IMR-90 (cell line): ENCODE measurements around the gene IFNA4. TPM values are rescaled to one million over a fixed set of nuclear protein-coding genes. Genes with fewer than 3 reads are reported as not detected.
"Not testable (repeated sequence)": the region's sequence is repeated elsewhere in the genome, so short reads cannot be mapped to it uniquely, and the experiment has no call there.

ENCODE experiments used
- ATAC-seq: fragments of 200-7000 bp; cut with Tn5 transposase; 2 replicates; pipeline ENCODE4 v1.9.1; 2020; ENCODE audit warnings: low read depth, mild to moderate bottlenecking, moderate library complexity
- Bru-seq: library from RNA; stranded (reverse); fragments of 400-500 nt; gene quantifications from one replicate; lab custom pipeline; 2021; lab: Mats Ljungman, UMichigan
- BruChase-seq, 2 experiments: library from RNA; stranded (reverse); fragments of 400-500 nt; gene quantifications; one replicate each; lab custom pipeline; 2021; lab: Mats Ljungman, UMichigan
- BruUV-seq: library from RNA; stranded (reverse); fragments of 400-500 nt; replicated peaks from 2 replicates; lab custom pipeline; 2021; lab: Mats Ljungman, UMichigan
- CTCF ChIA-PET: fragments of 300-600 bp; formaldehyde crosslinking; extraction: SDS; loops from one replicate; lab custom pipeline; 2021; ENCODE audit warnings: antibody characterized with exemption; lab: Yijun Ruan, JAX
- POLR2A ChIA-PET: fragments of 300-600 bp; sonication (Branson Sonifier 250); formaldehyde crosslinking; loops from one replicate; lab custom pipeline; 2022; ENCODE audit warnings: antibody characterized with exemption; ENCODE audit not compliant: unreplicated experiment; lab: Charles Lee
- DNase-seq: peaks from one replicate; pipeline ENCODE4 v3.0.0; 2013
- H2AFZ ChIP-seq: replicated peaks from 2 replicates; pipeline ENCODE3; 2013; ENCODE audit warnings: low read length, mild to moderate bottlenecking; ENCODE audit not compliant: poor library complexity
- H2AK5ac ChIP-seq: 2 replicates; pipeline ENCODE4 v1.6.1; 2013; ENCODE audit warnings: low read depth, low read length, inconsistent platforms
- H2AK9ac ChIP-seq: replicated peaks from 2 replicates; pipeline ENCODE3; 2013; ENCODE audit warnings: mild to moderate bottlenecking, low read depth, low read length, moderate library complexity; ENCODE audit not compliant: poor library complexity
- H2BK120ac ChIP-seq: 2 replicates; pipeline ENCODE4 v1.6.1; 2013; ENCODE audit warnings: low read depth, low read length, inconsistent platforms
- H2BK15ac ChIP-seq: 3 replicates; pipeline ENCODE4 v1.6.1; 2013; ENCODE audit warnings: low read depth, low read length, inconsistent platforms
- H2BK20ac ChIP-seq: 2 replicates; pipeline ENCODE4 v1.6.1; 2013; ENCODE audit warnings: low read depth, mild to moderate bottlenecking, inconsistent platforms, low read length, moderate library complexity
- H2BK5ac ChIP-seq: 2 replicates; pipeline ENCODE4 v1.6.1; 2013; ENCODE audit warnings: mild to moderate bottlenecking, low read depth, low read length, inconsistent platforms; ENCODE audit not compliant: poor library complexity, severe bottlenecking
- H3K14ac ChIP-seq: replicated peaks from 2 replicates; pipeline ENCODE4 v1.6.1; 2013; ENCODE audit warnings: low read depth, low read length, inconsistent platforms
- H3K18ac ChIP-seq: 2 replicates; pipeline ENCODE4 v1.6.1; 2013; ENCODE audit warnings: low read depth, low read length, control low read depth
- H3K23ac ChIP-seq: 2 replicates; pipeline ENCODE4 v1.6.1; 2013; ENCODE audit warnings: low read depth, low read length, inconsistent platforms
- H3K27ac ChIP-seq: 2 replicates; pipeline ENCODE4 v1.5.1; 2013; ENCODE audit warnings: mild to moderate bottlenecking, control low read depth, low read length; ENCODE audit not compliant: insufficient read depth
- H3K27me3 ChIP-seq: 2 replicates; pipeline ENCODE4 v1.6.1; 2013; ENCODE audit warnings: low read length; ENCODE audit not compliant: control insufficient read depth, insufficient read depth
- H3K36me3 ChIP-seq: 2 replicates; pipeline ENCODE4 v1.6.1; 2013; ENCODE audit warnings: low read length, mixed read lengths; ENCODE audit not compliant: control insufficient read depth, insufficient read depth
- H3K4ac ChIP-seq: 2 replicates; pipeline ENCODE4 v1.6.1; 2013; ENCODE audit warnings: low read depth, low read length, inconsistent platforms
- H3K4me1 ChIP-seq: 2 replicates; pipeline ENCODE4 v1.6.1; 2013; ENCODE audit warnings: low read length, mixed read lengths; ENCODE audit not compliant: control insufficient read depth, insufficient read depth
- H3K4me2 ChIP-seq: 2 replicates; pipeline ENCODE4 v1.6.1; 2013; ENCODE audit warnings: low read depth, mild to moderate bottlenecking, control low read depth, low read length, moderate library complexity
- H3K4me3 ChIP-seq: 2 replicates; pipeline ENCODE4 v1.5.1; 2013; ENCODE audit warnings: low read depth, mild to moderate bottlenecking, control low read depth, low read length, moderate library complexity; ENCODE audit not compliant: insufficient read depth
- H3K56ac ChIP-seq: 2 replicates; pipeline ENCODE4 v1.6.1; 2013; ENCODE audit warnings: low read length, inconsistent platforms; ENCODE audit not compliant: insufficient read depth; ENCODE audit errors: extremely low read depth
- H3K79me1 ChIP-seq, 2 experiments: 2 replicates each; pipeline ENCODE4 v1.6.1; 2013; ENCODE audit warnings: low read length in 2 of 2, inconsistent platforms in 1 of 2, low read depth in 1 of 2
- H3K9ac ChIP-seq: 2 replicates; pipeline ENCODE4 v1.6.1; 2013; ENCODE audit warnings: low read depth, low read length, control low read depth
- H3K9me1 ChIP-seq: 2 replicates; pipeline ENCODE4 v1.6.1; 2013; ENCODE audit warnings: low read length, inconsistent platforms; ENCODE audit not compliant: insufficient read depth
- H3K9me3 ChIP-seq: 2 replicates; pipeline ENCODE4 v1.6.1; 2013; ENCODE audit warnings: low read length; ENCODE audit not compliant: control insufficient read depth, insufficient read depth
- H4K20me1 ChIP-seq: 2 replicates; pipeline ENCODE4 v1.6.1; 2013; ENCODE audit warnings: low read length, inconsistent platforms; ENCODE audit not compliant: insufficient read depth
- H4K5ac ChIP-seq: 2 replicates; pipeline ENCODE4 v1.6.1; 2013; ENCODE audit warnings: mild to moderate bottlenecking, low read depth, low read length, control low read depth
- H4K8ac ChIP-seq, 2 experiments: 2 replicates each; pipeline ENCODE4 v1.6.1; 2013; ENCODE audit warnings: low read depth in 2 of 2, low read length in 2 of 2, control low read depth in 1 of 2, inconsistent platforms in 1 of 2
- H4K91ac ChIP-seq: 2 replicates; pipeline ENCODE4 v1.6.1; 2013; ENCODE audit warnings: low read depth, low read length, inconsistent platforms; ENCODE audit not compliant: insufficient read depth
- WGBS, 2 experiments: methylation state at CpG; one replicate each; pipeline versions ENCODE4 v1.1.5 to v1.1.7; 2013; ENCODE audit warnings: missing lambda C conversion rate in 2 of 2; ENCODE audit not compliant: insufficient read length in 1 of 2; ENCODE audit errors: extremely low coverage in 2 of 2; 5-methylcytosine and 5-hydroxymethylcytosine counted together
- dilution Hi-C: fragments of 300-500 bp; cut with HindIII; formaldehyde crosslinking; loops from one replicate; pipeline ENCODE4 v1.14.3; 2018; ENCODE audit warnings: low sequenced_read_pairs; ENCODE audit not compliant: unreplicated experiment
- in situ Hi-C: fragments of 300-500 bp; cut with MboI; formaldehyde crosslinking; loops from 3 replicates; pipeline ENCODE4 v1.14.3; 2019; ENCODE audit warnings: low sequenced_read_pairs, inconsistent platforms, mixed read lengths
- intact Hi-C: fragments of 100-400 bp; cut with micrococcal nuclease; formaldehyde crosslinking; loops from 2 replicates; pipeline ENCODE4 v1.10.0; 2022
- long read RNA-seq: library from polyadenylated mRNA; unstranded; transcript quantifications from one replicate; pipeline ENCODE4 v2.0.0, GENCODE V29; 2021; ENCODE audit not compliant: unreplicated experiment
- polyA plus RNA-seq, 3 experiments: library from polyadenylated mRNA; depleted of rRNA; stranded (reverse); fragments of >200 nt; gene quantifications; 2 replicates each; pipeline ENCODE4 v1.2.3, GENCODE V29; 2012; ENCODE audit warnings: low replicate concordance in 1 of 3
- total RNA-seq: library from RNA; depleted of rRNA; stranded (reverse); fragments of >200 nt; gene quantifications from 2 replicates; pipeline ENCODE4 v1.2.3, GENCODE V29; 2012; rRNA removed

The IFNA4 gene
- total RNA-seq (not detected in 2 replicates), polyA plus RNA-seq (2012; rRNA removed) (not detected in 2 replicates), Bru-seq, nascent RNA (not detected), BruChase-seq, experiment 1, labeled RNA remaining after a 6-hour chase (not detected), BruChase-seq, experiment 2, labeled RNA remaining after a 2-hour chase (not detected)
- polyA plus RNA-seq (2012; cell fraction: cytosol; rRNA removed) = not detected in 2 replicates
- not detected in 2 replicates for polyA plus RNA-seq (2012; cell fraction: nucleus; rRNA removed; ENCODE audit: low replicate concordance)
- long read RNA-seq = 0 reads

DNA sequence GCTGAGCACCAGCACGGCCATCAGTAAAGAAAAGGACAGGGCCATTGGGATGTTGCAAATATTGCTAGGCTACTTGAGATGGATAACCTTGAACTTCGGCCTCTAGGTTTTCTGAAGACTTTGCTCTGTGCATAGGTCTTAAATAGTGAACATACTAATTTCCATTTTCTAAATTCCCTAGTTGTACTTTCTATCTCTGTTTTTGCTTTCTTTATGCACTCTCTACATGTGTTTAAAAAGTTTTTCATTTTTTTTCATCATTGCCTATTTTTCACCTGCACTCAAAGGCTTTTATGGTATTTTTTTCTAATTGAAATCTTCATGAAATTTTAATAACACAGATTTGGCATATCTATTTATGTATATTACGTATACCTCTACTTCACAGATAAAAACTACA is at the start of gene IFNA4:
TSS of gene IFNA4 (minus strand) at position 101 of the 400 bp plus-strand sequence. CDS start at position 45, 56 bp downstream.
- WGBS, 2 experiments = no CpG with 5 or more reads among the region's 3 CpGs
- H3K14ac ChIP-seq, H3K9me1 ChIP-seq, H3K23ac ChIP-seq, H3K27ac ChIP-seq, H3K4ac ChIP-seq, H4K91ac ChIP-seq, H3K27me3 ChIP-seq, H3K4me2 ChIP-seq, H3K9me3 ChIP-seq, H3K79me1 ChIP-seq, H2BK120ac ChIP-seq, ATAC-seq, H2BK5ac ChIP-seq, H3K4me3 ChIP-seq, H3K36me3 ChIP-seq, DNase-seq, H3K4me1 ChIP-seq, in situ Hi-C loops, H3K18ac ChIP-seq, BruUV-seq, H3K56ac ChIP-seq, H4K5ac ChIP-seq, H4K20me1 ChIP-seq, H2BK20ac ChIP-seq, POLR2A ChIA-PET, H2BK15ac ChIP-seq, CTCF ChIA-PET, H2AK9ac ChIP-seq, dilution Hi-C loops, intact Hi-C loops, H3K9ac ChIP-seq, H2AFZ ChIP-seq, H4K8ac ChIP-seq, H2AK5ac ChIP-seq: not testable (repeated sequence)

DNA sequence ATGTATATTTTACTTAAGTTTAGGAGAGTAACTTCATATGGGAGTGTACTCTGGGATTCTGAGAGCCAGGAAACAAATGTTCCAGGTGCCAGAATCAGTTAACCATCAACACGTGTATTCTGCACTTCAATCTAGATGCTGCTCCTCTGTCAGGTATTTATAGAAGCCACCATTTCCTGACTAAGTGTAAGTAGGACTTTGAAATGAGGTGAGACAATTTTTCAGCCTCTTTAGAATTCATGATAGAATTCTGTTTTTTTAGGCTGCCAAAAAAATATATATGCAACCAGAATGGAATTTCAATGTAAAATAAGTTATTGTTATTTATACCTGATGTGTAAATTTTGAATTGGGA is 49.0 kb upstream of the IFNA4 start:
- H2AK9ac ChIP-seq, H3K9me1 ChIP-seq, H4K91ac ChIP-seq, H4K5ac ChIP-seq, H2AFZ ChIP-seq, H4K8ac ChIP-seq, H3K27me3 ChIP-seq, H2BK20ac ChIP-seq, ATAC-seq, H3K9me3 ChIP-seq, H3K14ac ChIP-seq, H3K79me1 ChIP-seq, H3K18ac ChIP-seq, H3K4me2 ChIP-seq, H2BK120ac ChIP-seq, in situ Hi-C loops, H2BK5ac ChIP-seq, H3K4me1 ChIP-seq, H2AK5ac ChIP-seq, H3K36me3 ChIP-seq, DNase-seq, H3K9ac ChIP-seq, POLR2A ChIA-PET, H4K20me1 ChIP-seq, H3K23ac ChIP-seq, H3K27ac ChIP-seq, H3K4me3 ChIP-seq, BruUV-seq, dilution Hi-C loops, H3K4ac ChIP-seq, H3K56ac ChIP-seq, H2BK15ac ChIP-seq: not testable (repeated sequence)
- intact Hi-C loops = loop anchor here (5.0 kb wide), 1 partner anchor 216 kb away; no protein-coding TSS in a partner anchor
- CTCF ChIA-PET = interaction anchor here (0.6 to 2.3 kb wide), 7 partner anchors 17 to 560 kb away, joined by 3 to 10 read pairs (median 4); no protein-coding TSS in a partner anchor
- no CpG with 5 or more reads among the region's 1 CpG for WGBS, 2 experiments
